Activated CD4-positive, alpha-beta memory T cell treated with anti-CD3 and anti-CD28 coated beads for 36 hours (primary cell): Measurements from ENCODE around the gene PLA2G4D. TPM values are rescaled to one million over a fixed set of nuclear protein-coding genes. Genes with fewer than 3 reads are reported as not detected.

Experiments used
- CTCF ChIA-PET: fragments of 350-600 bp; sonication (Branson Sonifier 250); formaldehyde crosslinking; loops from one replicate; lab custom pipeline; 2021; ENCODE audit warnings: antibody characterized with exemption, inconsistent platforms; lab: Charles Lee
- POLR2A ChIA-PET: fragments of 350-600 bp; sonication (Branson Sonifier 250); formaldehyde crosslinking; loops from one replicate; lab custom pipeline; 2021; ENCODE audit warnings: antibody characterized with exemption; lab: Charles Lee
- DNase-seq: peaks from one replicate; pipeline ENCODE4 v3.0.0-alpha.2; 2020
- H3K27ac Mint-ChIP-seq: one replicate; pipeline ENCODE4 v1.8.0; 2021; ENCODE audit warnings: mixed read lengths
- H3K27me3 Mint-ChIP-seq: one replicate; pipeline ENCODE4 v1.8.0; 2021; ENCODE audit warnings: mixed read lengths
- H3K36me3 Mint-ChIP-seq: one replicate; pipeline ENCODE4 v1.8.0; 2021; ENCODE audit warnings: mixed read lengths
- H3K4me1 Mint-ChIP-seq: one replicate; pipeline ENCODE4 v1.8.0; 2021; ENCODE audit warnings: low read depth, mixed read lengths
- H3K4me3 Mint-ChIP-seq: one replicate; pipeline ENCODE4 v1.8.0; 2021; ENCODE audit warnings: mild to moderate bottlenecking, mixed read lengths
- H3K9me3 Mint-ChIP-seq: one replicate; pipeline ENCODE4 v1.8.0; 2021; ENCODE audit warnings: mixed read lengths
- intact Hi-C: fragments of 100-400 bp; cut with micrococcal nuclease; formaldehyde crosslinking; loops from one replicate; pipeline ENCODE4 v1.15.1; 2023
- total RNA-seq, 2 experiments: library from RNA; stranded (reverse); gene quantifications; one replicate each; pipeline ENCODE4 v1.2.3, GENCODE V29; 2021

Gene PLA2G4D
- total RNA-seq, 2 experiments from 2014 or later: not detected

GRCh38 chr15:42070279-42070975, 23.9 kb downstream of the PLA2G4D start:
- DNase-seq: no peak
- intact Hi-C loops: no loop called here
- H3K9me3 Mint-ChIP-seq: peaks cover 11% of the 10 kb centered on the region
- ChIA-PET CTCF (interaction anchor here (0.8 to 4.6 kb wide), 3 partner anchors 14 to 82 kb away, joined by 3 to 17 read pairs (median 3); no protein-coding TSS in a partner anchor), POLR2A (no interaction called here)
- H3K4me3 Mint-ChIP-seq: no peak overlapping the region
- H3K27ac Mint-ChIP-seq: no peak overlapping the region
- peaks cover 12% of the 10 kb centered on the region for H3K27me3 Mint-ChIP-seq
- peaks cover 7% of the 10 kb centered on the region for H3K36me3 Mint-ChIP-seq
- H3K4me1 Mint-ChIP-seq: no peaks in the 10 kb centered on the region

GRCh38 chr15:42069496-42070278, 24.7 kb downstream of the PLA2G4D start:
- peaks cover 12% of the 10 kb centered on the region for H3K27me3 Mint-ChIP-seq
- ChIA-PET POLR2A (no interaction called here), CTCF (interaction anchor here (0.5 to 4.6 kb wide), 4 partner anchors 15 to 349 kb away, joined by 3 to 17 read pairs (median 3); no protein-coding TSS in a partner anchor)
- H3K36me3 Mint-ChIP-seq: peaks cover 7% of the 10 kb centered on the region
- H3K9me3 Mint-ChIP-seq: peaks cover 11% of the 10 kb centered on the region
- H3K4me3 Mint-ChIP-seq: no peak overlapping the region
- DNase-seq: no peak
- H3K4me1 Mint-ChIP-seq: no peaks in the 10 kb centered on the region
- no peak overlapping the region for H3K27ac Mint-ChIP-seq
- intact Hi-C loops: no loop called here

- H3K27me3 Mint-ChIP-seq: peaks cover 16% of the 10 kb centered on the region
- peaks cover 7% of the 10 kb centered on the region for H3K36me3 Mint-ChIP-seq
- H3K9me3 Mint-ChIP-seq: peaks cover 11% of the 10 kb centered on the region
- no peak overlapping the region for H3K4me3 Mint-ChIP-seq
- DNase-seq: no peak
- intact Hi-C loops: no loop called here
- H3K4me1 Mint-ChIP-seq: no peaks in the 10 kb centered on the region
- ChIA-PET POLR2A (no interaction called here), CTCF (interaction anchor here (0.5 to 4.6 kb wide), 3 partner anchors 16 to 349 kb away, joined by 3 to 17 read pairs (median 4); no protein-coding TSS in a partner anchor)
- H3K27ac Mint-ChIP-seq: no peak overlapping the region
Observed at GRCh38 chr15:42069025-42069424, 25.3 kb downstream of the PLA2G4D start.

GRCh38 chr15:42068601-42069000, 25.8 kb downstream of the PLA2G4D start:
- peaks cover 16% of the 10 kb centered on the region for H3K27me3 Mint-ChIP-seq
- intact Hi-C loops: no loop called here

GRCh38 chr15:42066764-42067415, 27.5 kb downstream of the PLA2G4D start:
- H3K4me1 Mint-ChIP-seq: no peaks in the 10 kb centered on the region
- ChIA-PET CTCF (interaction anchor here (0.7 to 4.6 kb wide), 5 partner anchors 15 to 98 kb away, joined by 3 to 21 read pairs (median 4); no protein-coding TSS in a partner anchor), POLR2A (interaction anchor here (0.8 kb wide), 1 partner anchor 68 kb away, joined by 3 read pairs; no protein-coding TSS in a partner anchor)
- H3K27me3 Mint-ChIP-seq: peaks cover 16% of the 10 kb centered on the region
- intact Hi-C loops: loop anchor here (1.0 kb wide), 1 partner anchor 70 kb away; no protein-coding TSS in a partner anchor
- no peak overlapping the region for H3K27ac Mint-ChIP-seq
- H3K9me3 Mint-ChIP-seq: peaks cover 11% of the 10 kb centered on the region
- DNase-seq: no peak
- no peak overlapping the region for H3K4me3 Mint-ChIP-seq
- H3K36me3 Mint-ChIP-seq: peaks cover 7% of the 10 kb centered on the region

More at GRCh38 chr15:42068601-42069000, 25.8 kb downstream of the PLA2G4D start:
- DNase-seq: no peak
- no peak overlapping the region for H3K27ac Mint-ChIP-seq
- H3K9me3 Mint-ChIP-seq: peaks cover 11% of the 10 kb centered on the region
- no peaks in the 10 kb centered on the region for H3K4me1 Mint-ChIP-seq
- no peak overlapping the region for H3K4me3 Mint-ChIP-seq
- H3K36me3 Mint-ChIP-seq: peaks cover 7% of the 10 kb centered on the region
- POLR2A ChIA-PET: no interaction called here
- CTCF ChIA-PET: interaction anchor here (0.9 to 4.6 kb wide), 2 partner anchors 16 to 79 kb away, joined by 4 to 17 read pairs; no protein-coding TSS in a partner anchor

- no peak overlapping the region for H3K4me3 Mint-ChIP-seq
- peaks cover 11% of the 10 kb centered on the region for H3K9me3 Mint-ChIP-seq
- H3K36me3 Mint-ChIP-seq: peaks cover 7% of the 10 kb centered on the region
- peaks cover 16% of the 10 kb centered on the region for H3K27me3 Mint-ChIP-seq
- ChIA-PET POLR2A (no interaction called here), CTCF (interaction anchor here (0.7 to 7.8 kb wide), 7 partner anchors 13 to 1458 kb away, joined by 3 to 126 read pairs (median 4); no protein-coding TSS in a partner anchor)
- DNase-seq: no peak
- no peak overlapping the region for H3K27ac Mint-ChIP-seq
- intact Hi-C loops: no loop called here
- H3K4me1 Mint-ChIP-seq: no peaks in the 10 kb centered on the region
Observed at GRCh38 chr15:42065468-42065867, 28.9 kb downstream of the PLA2G4D start.

- H3K4me1 Mint-ChIP-seq: peaks cover under 1% of the 10 kb centered on the region
- intact Hi-C loops: no loop called here
- H3K4me3 Mint-ChIP-seq: no peak overlapping the region
- H3K27ac Mint-ChIP-seq: no peak overlapping the region
- H3K27me3 Mint-ChIP-seq: peaks cover 16% of the 10 kb centered on the region
- no peak for DNase-seq
- peaks cover 11% of the 10 kb centered on the region for H3K9me3 Mint-ChIP-seq
- CTCF ChIA-PET: interaction anchor here (0.7 to 7.8 kb wide), 7 partner anchors 13 to 1458 kb away, joined by 3 to 126 read pairs (median 4); no protein-coding TSS in a partner anchor
- POLR2A ChIA-PET: no interaction called here
- peaks cover 7% of the 10 kb centered on the region for H3K36me3 Mint-ChIP-seq
Observed at GRCh38 chr15:42065033-42065432, 29.3 kb downstream of the PLA2G4D start.

GRCh38 chr15:42064271-42064670, 30.1 kb downstream of the PLA2G4D start:
- H3K4me3 Mint-ChIP-seq: no peak overlapping the region
- peaks cover 16% of the 10 kb centered on the region for H3K27me3 Mint-ChIP-seq
- H3K4me1 Mint-ChIP-seq: peaks cover 1% of the 10 kb centered on the region
- intact Hi-C loops: no loop called here
- POLR2A ChIA-PET: no interaction called here
- peaks cover 11% of the 10 kb centered on the region for H3K9me3 Mint-ChIP-seq
- H3K27ac Mint-ChIP-seq: no peak overlapping the region
- H3K36me3 Mint-ChIP-seq: peaks cover 7% of the 10 kb centered on the region
- DNase-seq: no peak
- CTCF ChIA-PET: interaction anchor here (1.8 to 7.8 kb wide), 4 partner anchors 15 to 77 kb away, joined by 4 to 126 read pairs (median 13); no protein-coding TSS in a partner anchor

GRCh38 chr15:42063122-42063848, 31.1 kb downstream of the PLA2G4D start:
- Mint-ChIP-seq H3K36me3 (peaks cover 7% of the 10 kb centered on the region), H3K27ac (no peak overlapping the region), H3K9me3 (peaks cover 11% of the 10 kb centered on the region), H3K27me3 (peaks cover 16% of the 10 kb centered on the region), H3K4me1 (peaks cover 1% of the 10 kb centered on the region), H3K4me3 (no peak overlapping the region)
- CTCF ChIA-PET: interaction anchor here (0.8 to 7.8 kb wide), 6 partner anchors 16 to 77 kb away, joined by 3 to 126 read pairs (median 4); no protein-coding TSS in a partner anchor
- DNase-seq: no peak
- POLR2A ChIA-PET: interaction anchor here (0.9 kb wide), 1 partner anchor 73 kb away, joined by 3 read pairs; no protein-coding TSS in a partner anchor
- intact Hi-C loops: no loop called here

- Mint-ChIP-seq H3K9me3 (peaks cover 6% of the 10 kb centered on the region), H3K4me1 (peaks cover 6% of the 10 kb centered on the region), H3K27ac (no peak overlapping the region), H3K36me3 (peaks cover 5% of the 10 kb centered on the region), H3K4me3 (no peak overlapping the region), H3K27me3 (peaks cover 19% of the 10 kb centered on the region)
- CTCF ChIA-PET: interaction anchor here (0.6 to 7.8 kb wide), 7 partner anchors 10 to 91 kb away, joined by 3 to 126 read pairs (median 4); no protein-coding TSS in a partner anchor
- POLR2A ChIA-PET: no interaction called here
- intact Hi-C loops: no loop called here
- no peak for DNase-seq
Observed at GRCh38 chr15:42062284-42062806, 32.0 kb downstream of the PLA2G4D start.
